ENCODE measurements around the gene RPS14. TPM values are rescaled to one million over a fixed set of nuclear protein-coding genes. Genes with fewer than 3 reads are reported as not detected.

RPS14 gene
- total and polyA plus RNA-seq, 2 of the 4 experiments (the other 2 are of a cell fraction) = 6,296 to 7,310 TPM

DNA sequence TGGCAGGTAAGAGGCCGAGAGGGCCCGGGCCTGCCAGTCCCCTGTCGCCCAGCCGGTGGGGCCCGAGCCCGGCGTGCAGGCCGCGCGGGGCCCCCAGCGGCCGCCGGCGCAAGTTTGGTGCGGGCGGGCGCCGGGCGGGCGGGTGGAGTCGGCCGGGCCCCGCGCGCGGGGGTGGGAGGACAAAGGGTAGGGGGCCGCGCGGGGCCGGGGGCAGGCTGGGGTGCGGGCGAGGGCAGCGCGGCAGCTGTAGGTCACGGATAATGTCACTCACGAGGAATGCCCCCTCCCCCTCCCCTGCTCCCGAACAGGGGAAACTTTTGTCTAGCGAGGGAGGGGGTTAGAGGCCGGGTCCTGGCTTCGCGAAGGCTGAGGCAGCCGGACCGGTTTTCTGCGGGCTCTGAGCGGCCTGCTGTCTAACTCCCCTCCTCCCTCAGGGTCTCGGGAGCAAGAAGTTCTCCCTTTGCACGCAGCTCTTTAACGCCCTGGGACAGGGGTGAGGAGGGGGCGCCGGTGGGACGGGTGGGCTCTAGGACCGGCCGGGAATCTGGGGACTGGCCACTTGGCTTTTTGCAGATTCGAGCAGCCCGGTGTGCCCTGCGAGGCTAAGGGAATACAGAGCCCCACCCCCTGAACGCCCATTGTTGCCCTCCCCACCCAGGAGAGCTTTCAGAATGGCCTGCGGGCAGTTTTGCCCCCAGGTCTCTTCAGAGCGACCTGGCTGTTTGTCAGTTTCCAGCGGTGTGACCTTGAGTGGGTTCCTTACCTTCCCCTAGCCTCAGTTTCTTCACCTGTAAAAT, 37.1 kb upstream of the RPS14 start:
- Histone ChIP-seq H2AFZ (replicated peaks; ENCODE audit: low read length, poor library complexity) (peak overlapping the region; percentile 79), H3K56ac (ENCODE audit: extremely low read depth, insufficient read depth, low read length) (peak overlapping the region; percentile 92), H3K27me3 (ENCODE audit: control insufficient read depth, insufficient read depth, low read length) (no peaks in the 10 kb centered on the region), H2AK9ac (replicated peaks; ENCODE audit: low read depth, low read length, poor library complexity) (peak overlapping the region; percentile 98), H2BK15ac (ENCODE audit: low read depth, low read length) (peak overlapping the region; percentile 80; the same call in 2 of the 3 replicates), H3K27ac (ENCODE audit: insufficient read depth, low read length) (peak overlapping the region; percentile 100), H3K4me2 (ENCODE audit: low read depth, low read length) (peak overlapping the region; percentile 88), H2BK20ac (ENCODE audit: low read depth, low read length) (peak overlapping the region; percentile 55; the same call in 1 of the 2 replicates), H3K36me3 (ENCODE audit: control insufficient read depth, insufficient read depth, low read length) (peaks cover under 1% of the 10 kb centered on the region; the same call in 1 of the 2 replicates), H3K4ac (ENCODE audit: low read depth, low read length) (peak overlapping the region; percentile 87), H4K8ac (ENCODE audit: low read depth in 2 of 2, low read length in 2 of 2) (peak overlapping the region; percentile 10 to 89), H3K4me1 (ENCODE audit: control insufficient read depth, insufficient read depth, low read length) (peaks cover 40% of the 10 kb centered on the region), H3K79me1 (ENCODE audit: low read depth in 1 of 2, low read length in 2 of 2) (peaks cover 17 to 53% of the 10 kb centered on the region in 2 experiments; a peak in 3 of 4 replicates), H2BK120ac (ENCODE audit: low read depth, low read length) (peak overlapping the region; percentile 86), H3K9me3 (ENCODE audit: control insufficient read depth, insufficient read depth, low read length) (no peaks in the 10 kb centered on the region), H4K20me1 (ENCODE audit: insufficient read depth, low read length) (peaks cover 44% of the 10 kb centered on the region), H3K18ac (ENCODE audit: low read depth, low read length) (peak overlapping the region; percentile 96), H3K9me1 (ENCODE audit: insufficient read depth, low read length) (peaks cover 15% of the 10 kb centered on the region), H3K4me3 (ENCODE audit: insufficient read depth, low read depth, low read length) (peak overlapping the region; percentile 99), H2AK5ac (ENCODE audit: low read depth, low read length) (peak overlapping the region; percentile 84), H3K14ac (replicated peaks; ENCODE audit: low read depth, low read length) (peak overlapping the region; percentile 90), H3K23ac (ENCODE audit: low read depth, low read length) (peak overlapping the region; percentile 88), H4K91ac (ENCODE audit: insufficient read depth, low read depth, low read length) (peak overlapping the region; percentile 94), H4K5ac (ENCODE audit: low read depth, low read length) (peak overlapping the region; percentile 94), H3K9ac (ENCODE audit: low read depth, low read length) (peak overlapping the region; percentile 98), H2BK5ac (ENCODE audit: low read depth, low read length, poor library complexity, severe bottlenecking) (peak overlapping the region; percentile 99)
- peak; percentile 48 for DNase-seq
- ChIA-PET POLR2A (ENCODE audit: unreplicated experiment) (interaction anchor here (0.6 to 1.0 kb wide), 3 partner anchors 16 to 1079 kb away, joined by 3 to 16 read pairs (median 6); no protein-coding TSS in a partner anchor), CTCF (interaction anchor here (0.6 to 1.0 kb wide), 2 partner anchors 29 to 38 kb away, joined by 3 read pairs; no protein-coding TSS in a partner anchor)
- intact Hi-C loops (cut with micrococcal nuclease) = loop anchor here (1.0 to 2.0 kb wide), 2 partner anchors 14 to 37 kb away; no protein-coding TSS in a partner anchor
- in situ Hi-C loops (cut with MboI; ENCODE audit: low sequenced_read_pairs) = no loop called here
- dilution Hi-C loops (cut with HindIII; ENCODE audit: low sequenced_read_pairs, unreplicated experiment) = no loop called here
- peak; percentile 9 for ATAC-seq (ENCODE audit: low read depth)
- BruUV-seq (replicated peaks) = no TSS peak
- 10% methylated on average over 2 of the region's 60 CpGs; no CpG with 5 or more reads in 1 of the 2 experiments for WGBS, 2 experiments (ENCODE audit: extremely low coverage in 2 of 2, insufficient read length in 1 of 2)
- no peak for TF ChIP-seq MAFK (IDR thresholded peaks at IDR 0.05; ENCODE audit: low read depth, low read length)
- no peak for TF ChIP-seq MXI1 (IDR thresholded peaks at IDR 0.05; ENCODE audit: borderline replicate concordance, low read depth, low read length)
- TF ChIP-seq RAD21 (IDR thresholded peaks at IDR 0.05; ENCODE audit: low read length) = peak; percentile 28; the same call in 1 of the 2 replicates
- TF ChIP-seq SMC3 (IDR thresholded peaks at IDR 0.05; ENCODE audit: low read depth, low read length) = no peak
- no peak for TF ChIP-seq ELK1 (IDR thresholded peaks at IDR 0.05; ENCODE audit: borderline replicate concordance, low read depth, low read length)
- TF ChIP-seq FOS (IDR thresholded peaks at IDR 0.05; ENCODE audit: low read depth, low read length) = no peak
- no peak for TF ChIP-seq USF2 (IDR thresholded peaks at IDR 0.05; ENCODE audit: low read depth, low read length)
- TF ChIP-seq MAZ (IDR thresholded peaks at IDR 0.05; ENCODE audit: borderline replicate concordance, low read depth, low read length) = peak; percentile 18; the same call in 1 of the 2 replicates
- no peak for TF ChIP-seq BHLHE40 (IDR thresholded peaks at IDR 0.05; ENCODE audit: low read depth, low read length)
- TF ChIP-seq RFX5 (IDR thresholded peaks at IDR 0.05; ENCODE audit: low read depth, low read length) = no peak
- TF ChIP-seq CHD1 (IDR thresholded peaks at IDR 0.05; ENCODE audit: low read depth, low read length) = no peak
- no peak for TF ChIP-seq RCOR1 (IDR thresholded peaks at IDR 0.05; ENCODE audit: insufficient replicate concordance, low read length)
